NCI-H2107 treated with DMSO at 0.1 percent for 48 hours (cell line): ENCODE results near the gene EFHC2.
A peak's percentile ranks its signal among the peaks of the same experiment; 100 is the strongest.

Source experiments
- DNase-seq: peaks from one replicate; lab custom pipeline; 2025; ENCODE audit not compliant: unreplicated experiment; lab: John Stamatoyannopoulos, UW

Gene EFHC2

DNA sequence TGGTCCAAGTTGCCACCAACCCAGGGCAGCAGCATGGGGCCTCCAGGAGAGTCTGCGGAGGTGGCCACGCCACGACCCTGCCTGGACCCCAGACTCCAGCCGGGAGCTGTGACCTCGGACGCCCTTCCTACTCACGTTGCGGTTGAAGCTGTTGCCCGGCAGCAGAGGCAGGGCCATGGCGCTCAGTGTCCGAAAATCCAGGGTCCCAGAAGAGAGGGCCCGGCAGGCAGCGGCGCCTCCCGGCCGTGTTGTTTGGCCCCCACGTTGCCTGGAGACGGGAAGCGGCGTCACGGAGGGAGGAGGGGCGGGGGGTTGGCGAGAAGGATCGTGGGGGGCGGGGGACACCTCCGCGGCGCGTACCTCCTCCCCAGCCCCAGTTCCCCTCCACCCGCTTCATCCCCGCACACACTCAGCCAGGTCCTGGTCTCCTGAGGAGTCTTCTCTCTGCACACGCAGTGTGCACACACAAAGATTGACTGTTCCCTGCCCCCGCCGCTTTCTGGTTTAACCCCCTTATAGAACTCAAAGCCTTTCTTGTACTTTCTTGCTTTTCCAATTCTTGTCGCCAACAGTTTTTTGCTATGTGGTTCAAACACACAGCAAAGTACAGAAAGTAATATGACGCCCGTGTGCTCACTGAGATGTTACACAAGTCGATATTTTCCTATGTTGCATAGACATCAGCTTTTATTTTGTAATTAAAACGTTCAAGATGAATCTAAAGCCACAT lies at the start of gene EFHC2:
EFHC2 (minus strand) TSS at position 261 of the 730 bp plus-strand sequence; CDS start at position 177, 84 bp downstream.
- no peak for DNase-seq

GRCh38 chrX:44392767-44393166 lies 49.3 kb upstream of the EFHC2 start:
- no peak for DNase-seq

DNA sequence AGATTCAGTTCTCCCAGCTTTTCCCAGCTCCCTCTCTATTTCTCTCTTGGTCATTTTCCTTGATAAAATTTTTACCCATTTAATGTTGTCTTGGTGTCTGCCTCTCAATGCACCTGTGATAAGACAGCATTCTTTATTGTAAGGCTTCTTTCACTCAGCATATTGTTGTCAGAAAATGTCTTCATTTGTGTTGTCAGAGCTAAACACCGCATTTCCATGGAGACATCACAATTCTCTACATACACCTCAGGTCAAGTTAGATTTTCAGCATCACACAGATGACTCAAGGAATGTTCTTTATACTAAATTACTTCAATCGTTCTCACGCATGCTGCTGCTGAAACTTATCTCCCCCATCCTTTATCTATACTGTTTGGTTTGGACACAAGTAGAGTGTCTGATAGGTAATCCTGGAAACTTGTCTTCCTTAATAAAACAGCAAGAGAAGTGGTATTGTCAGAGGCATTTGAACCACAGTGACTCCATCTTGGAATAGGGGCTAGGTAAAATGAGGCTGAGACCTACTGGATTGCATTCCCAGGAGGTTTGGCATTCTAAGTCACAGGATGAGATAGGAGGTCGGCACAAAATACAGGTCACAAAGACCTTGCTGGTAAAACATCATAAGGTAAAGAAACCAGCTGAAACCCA lies 41.3 kb upstream of the EFHC2 start:
- no peak for DNase-seq

GRCh38 chrX:44382871-44383270 lies 39.4 kb upstream of the EFHC2 start:
- DNase-seq, result no peak

GRCh38 chrX:44352758-44353157 lies 9.3 kb upstream of the EFHC2 start:
- no peak for DNase-seq

GRCh38 chrX:44349561-44349960 lies 6.1 kb upstream of the EFHC2 start:
- no peak for DNase-seq

DNA sequence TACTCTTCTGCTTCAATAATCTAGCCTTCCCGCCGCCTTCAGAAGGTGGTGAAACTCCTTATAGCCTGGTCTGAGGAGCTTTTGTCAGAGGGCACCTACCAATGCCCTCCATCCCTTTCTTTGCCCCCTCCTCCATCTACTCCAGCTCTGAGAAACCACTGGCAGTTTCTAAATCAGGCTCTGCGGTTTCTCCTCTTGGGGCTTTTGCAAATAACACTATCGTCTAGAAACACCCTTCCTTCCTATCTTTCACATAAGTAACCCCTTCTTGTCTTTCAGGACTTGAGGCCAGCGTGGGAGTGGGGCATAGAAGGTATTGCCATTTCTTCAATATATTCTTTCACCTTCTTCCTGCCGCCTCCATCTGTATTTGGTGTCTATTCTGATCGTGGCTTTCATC lies 1.2 kb upstream of the EFHC2 start:
- no peak for DNase-seq

DNA sequence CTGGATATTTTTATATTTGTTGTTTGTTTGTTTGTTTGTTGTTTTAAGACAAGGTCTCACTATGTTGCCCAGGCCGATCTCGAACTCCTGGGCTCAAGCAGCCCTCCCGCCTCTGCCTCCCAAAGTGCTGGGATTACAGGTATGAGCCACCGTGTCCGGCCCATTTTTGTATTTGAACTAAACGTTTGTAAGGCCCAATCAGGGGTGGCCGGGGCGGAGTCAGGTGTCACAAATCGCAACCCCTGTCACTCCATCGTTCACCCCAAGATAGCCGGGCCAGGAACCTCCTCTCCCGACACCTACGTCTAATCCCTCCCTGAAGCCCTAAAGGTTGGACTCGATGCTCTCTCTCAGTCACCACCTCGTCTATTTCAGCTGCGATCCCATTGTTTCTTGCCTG lies 722 bp upstream of the EFHC2 start:
- no peak for DNase-seq

GRCh38 chrX:44342866-44343265 lies 606 bp downstream of the EFHC2 start:
- DNase-seq, result no peak

DNA sequence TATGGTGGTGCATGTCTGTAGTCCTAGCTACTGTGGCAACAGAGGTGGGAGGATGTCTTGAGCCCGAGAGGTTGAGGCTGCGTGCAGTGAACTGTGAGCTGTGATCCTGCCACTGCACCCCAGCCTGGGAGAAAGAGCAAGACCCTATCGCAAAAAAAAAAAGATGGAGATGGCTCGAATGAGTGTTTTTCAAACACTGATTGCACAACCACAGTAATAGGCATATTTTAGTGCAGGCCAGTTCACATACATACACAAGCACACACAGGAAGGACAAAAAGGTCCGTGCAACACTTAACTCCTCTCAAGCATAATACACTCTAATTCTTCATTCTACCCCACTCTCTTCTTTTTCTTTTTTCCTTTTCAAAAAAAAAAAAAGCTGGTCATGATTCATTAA lies 5.1 kb downstream of the EFHC2 start:
- DNase-seq, result no peak

DNA sequence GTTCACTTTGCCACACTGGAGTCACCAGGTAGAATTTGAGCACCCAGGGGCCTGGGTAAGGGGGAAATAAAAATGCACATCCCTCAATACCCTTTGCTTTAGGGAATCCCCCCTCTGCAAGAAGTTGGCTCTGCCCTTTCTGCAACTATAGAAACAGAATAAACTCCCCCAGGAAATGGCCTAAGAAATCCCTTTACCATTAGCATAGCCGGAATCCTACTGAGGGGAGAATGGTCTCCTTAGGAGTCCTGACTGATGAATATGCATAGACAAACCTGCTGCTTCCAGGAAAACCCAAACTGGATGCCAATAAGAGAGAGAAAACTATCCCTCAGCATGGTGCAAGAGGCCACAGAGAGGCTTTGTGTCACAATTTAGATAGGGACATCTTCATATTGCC lies 11.0 kb downstream of the EFHC2 start:
- DNase-seq, result no peak

DNA sequence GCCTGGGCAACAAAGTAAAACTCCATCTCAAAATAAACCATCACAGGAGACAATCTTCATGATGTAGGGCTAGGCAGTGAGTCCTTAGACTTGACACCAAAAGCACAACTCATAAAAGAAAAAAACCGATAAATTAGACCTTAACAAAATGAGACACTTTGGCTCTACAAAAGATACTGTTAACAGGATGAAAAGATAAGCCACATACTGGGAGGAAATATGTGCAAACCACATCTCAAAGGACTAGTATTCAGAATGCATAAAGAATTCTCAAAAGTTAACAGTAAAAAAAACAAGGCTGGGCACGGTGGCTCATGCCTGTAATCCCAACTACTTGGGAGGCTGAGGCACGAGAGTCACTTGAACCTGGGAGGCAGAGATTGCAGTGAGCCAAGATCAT lies 13.2 kb downstream of the EFHC2 start:
- DNase-seq, result no peak

GRCh38 chrX:44319550-44319949 lies 23.9 kb downstream of the EFHC2 start:
- DNase-seq, result no peak

- no peak for DNase-seq
These were observed 26.3 kb downstream of the EFHC2 start for GRCh38 chrX:44317181-44317580.

DNA sequence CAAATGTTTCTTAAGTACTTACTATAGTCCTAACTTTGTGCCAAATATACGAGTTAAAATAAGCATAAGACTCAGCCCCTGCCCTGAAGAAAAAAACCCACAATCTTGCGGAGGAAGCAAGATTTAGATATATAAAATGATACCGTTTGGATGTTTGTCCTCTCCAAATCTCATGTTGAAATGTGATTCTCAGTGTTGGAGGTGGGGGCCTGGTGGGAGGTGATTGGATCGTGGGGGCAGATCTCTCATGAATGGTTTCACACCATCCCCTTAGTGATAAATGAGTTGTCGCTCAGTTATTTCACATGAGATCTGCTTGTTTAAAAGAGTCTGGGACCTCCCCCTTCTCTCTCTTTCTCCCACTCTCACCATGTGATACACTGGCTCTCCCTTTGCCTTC lies 28.7 kb downstream of the EFHC2 start:
- no peak for DNase-seq

DNA sequence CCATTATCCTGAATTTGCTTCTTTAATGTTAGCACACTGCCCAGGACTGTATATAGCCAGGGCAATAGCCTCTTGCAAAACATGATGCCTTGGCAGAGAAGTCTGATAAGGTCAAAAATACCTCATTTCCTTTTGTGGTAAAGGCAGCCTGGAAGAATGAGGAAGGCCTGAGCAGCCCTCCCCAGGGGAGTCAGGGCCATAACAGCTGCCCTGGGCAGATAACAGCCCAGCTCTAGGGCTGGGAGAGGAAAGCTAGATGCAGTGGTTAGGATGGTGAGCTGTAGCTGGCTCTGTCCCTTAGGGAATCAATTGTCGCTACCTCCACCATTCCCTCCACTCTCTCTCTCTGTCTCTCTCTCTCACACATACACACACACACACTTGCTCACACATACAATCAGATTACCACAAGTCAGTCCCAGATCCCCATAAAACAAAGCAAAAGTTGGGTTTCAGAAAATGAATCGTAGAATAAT lies 29.2 kb downstream of the EFHC2 start:
- DNase-seq, result no peak

- DNase-seq, result no peak
These were observed 31.1 kb downstream of the EFHC2 start for GRCh38 chrX:44312421-44312820.

DNA sequence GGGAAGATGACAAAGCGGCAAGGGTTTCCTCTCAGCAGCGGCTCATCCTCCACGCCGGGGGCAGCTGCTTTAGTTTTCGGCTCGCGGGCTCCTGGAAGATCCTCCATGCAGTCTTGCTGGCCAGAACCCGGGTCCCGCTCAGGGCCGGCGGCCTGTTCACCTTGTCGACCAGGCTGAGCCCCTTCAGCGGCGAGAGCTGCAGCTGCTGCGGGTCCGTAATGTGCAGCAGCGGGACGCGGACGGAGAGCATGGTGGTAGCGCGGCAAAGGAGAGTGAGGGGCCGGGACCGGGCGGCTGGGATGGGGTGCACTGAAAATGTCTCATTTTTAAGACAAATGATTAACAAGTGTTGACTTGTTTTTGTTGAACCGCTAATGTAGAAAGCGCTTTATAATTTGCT lies 33.2 kb downstream of the EFHC2 start:
- no peak for DNase-seq

DNA sequence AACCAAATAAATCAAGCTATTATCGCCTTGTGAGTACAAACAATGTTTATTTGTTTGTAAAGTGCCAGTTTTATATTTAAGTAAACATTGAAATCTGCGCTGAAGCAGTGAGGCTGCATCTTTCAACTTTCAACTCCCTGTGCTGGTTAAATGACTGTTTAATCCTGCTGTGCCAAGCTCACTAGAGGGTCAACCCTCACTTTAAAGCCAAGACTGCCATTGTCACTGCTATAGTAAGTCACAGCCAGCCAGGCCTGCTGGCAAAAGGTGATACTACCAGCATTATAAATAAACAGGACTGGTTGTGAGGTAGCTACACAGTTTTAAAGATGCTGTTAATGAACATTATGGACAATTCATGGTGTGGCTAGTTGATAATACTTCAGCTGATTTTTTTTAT lies 34.6 kb downstream of the EFHC2 start:
- no peak for DNase-seq

DNA sequence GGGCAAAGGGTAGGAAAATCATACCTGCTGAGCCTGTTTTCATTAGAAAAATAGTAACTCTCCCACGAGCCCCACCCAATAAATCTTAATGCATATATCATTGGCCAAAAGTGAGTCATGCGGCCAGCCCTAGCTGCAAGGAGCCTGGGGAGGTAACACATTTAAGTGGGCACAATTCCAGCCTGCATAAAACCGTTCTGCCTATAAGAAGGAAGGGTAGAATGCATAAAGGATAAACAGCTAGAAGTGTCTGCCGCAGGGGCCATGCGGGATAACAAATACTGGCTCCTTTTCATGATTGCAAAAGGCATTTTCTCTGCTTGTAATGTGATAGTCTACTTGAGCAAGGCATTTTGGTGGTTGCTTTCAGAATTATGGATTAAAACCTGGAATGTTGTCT lies 37.1 kb downstream of the EFHC2 start:
- peak; percentile 14 for DNase-seq

DNA sequence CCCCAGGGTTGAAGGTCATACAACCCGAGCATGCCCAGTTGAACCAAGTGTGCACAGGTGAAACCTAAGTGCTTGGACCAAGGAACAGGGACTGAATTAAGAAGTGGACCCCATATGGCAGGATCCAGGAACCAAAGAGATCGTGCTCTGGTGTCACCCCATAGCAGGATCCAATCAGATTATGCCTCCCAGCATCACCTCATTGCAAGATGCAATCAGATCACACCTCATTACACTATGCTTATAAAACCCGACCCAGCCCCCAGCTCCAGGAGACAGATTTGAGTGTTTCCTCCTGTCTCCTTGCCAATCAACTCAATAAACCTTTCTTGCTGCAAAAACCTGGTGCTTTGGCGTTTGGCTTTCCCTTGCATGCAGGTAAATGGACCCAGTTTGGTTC lies 37.6 kb downstream of the EFHC2 start:
- DNase-seq, result no peak

- no peak for DNase-seq
These were observed 40.4 kb downstream of the EFHC2 start for GRCh38 chrX:44303119-44303518.

- DNase-seq, result no peak
These were observed 44.3 kb downstream of the EFHC2 start for GRCh38 chrX:44299177-44299576.
